ENCODE results near the gene DAD1.

Gene DAD1

DNA sequence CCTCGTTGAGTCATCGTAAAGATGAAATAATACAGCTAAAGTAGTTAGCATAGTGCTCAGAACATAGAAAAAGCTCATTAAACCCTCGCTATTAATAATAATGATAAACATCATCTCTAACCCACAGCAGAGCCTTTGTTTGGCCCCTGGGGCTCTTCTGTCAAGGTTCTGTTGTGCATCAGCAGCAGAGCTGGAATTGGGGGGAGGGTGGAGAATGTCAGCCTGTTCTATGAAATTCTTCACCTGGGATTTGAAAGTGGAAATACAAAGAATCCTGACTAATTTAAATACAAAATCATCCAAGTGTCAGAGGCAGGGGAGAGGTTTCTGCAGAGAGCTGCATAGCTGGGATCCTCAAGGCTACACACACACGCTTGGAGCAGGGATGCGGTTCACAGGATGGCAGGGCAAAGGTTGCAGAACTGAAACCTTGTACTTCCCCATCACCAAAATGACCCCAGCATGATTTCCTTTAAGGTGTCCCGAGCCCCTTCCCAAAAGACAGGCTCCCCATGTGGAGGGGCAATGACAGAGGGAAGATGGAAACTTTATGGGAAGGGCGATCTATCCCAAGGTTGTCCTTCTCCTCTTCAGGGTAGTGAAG, 71.8 kb downstream of the DAD1 start:
- no peak for DNase-seq (ENCODE audit: low read depth)

DNA sequence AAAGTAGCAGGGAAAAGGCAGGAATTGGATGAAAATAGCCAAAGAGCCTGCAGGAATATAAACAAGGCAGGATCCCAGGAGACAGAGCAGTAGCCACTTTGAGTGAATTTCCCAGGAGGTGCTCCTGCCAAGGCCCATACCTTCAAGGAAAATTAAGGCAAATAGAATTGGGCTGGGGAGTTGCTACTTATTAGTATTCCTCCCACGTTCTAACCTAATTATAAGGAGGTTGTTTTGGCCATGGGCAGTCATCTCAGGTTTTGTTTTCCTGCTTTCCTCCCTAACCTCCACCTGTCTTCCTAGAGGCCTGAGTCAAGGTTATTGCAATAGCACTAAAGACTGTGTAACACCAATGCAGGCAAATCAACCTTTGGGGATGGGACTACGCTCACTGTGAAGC, 73.1 kb downstream of the DAD1 start:
- no peak for DNase-seq (ENCODE audit: low read depth)

Data from iris pigment epithelial cell (primary cell).